ENCODE data around the gene CHD5.

Gene CHD5

GRCh38 chr1:6172549-6172948 lies 7.6 kb downstream of the CHD5 start:
- no peak for DNase-seq

GRCh38 chr1:6171548-6172124 lies 8.5 kb downstream of the CHD5 start:
- no peak for DNase-seq

- DNase-seq: no peak
Observed at GRCh38 chr1:6170742-6171201, 9.3 kb downstream of the CHD5 start.

GRCh38 chr1:6170116-6170741 lies 9.9 kb downstream of the CHD5 start:
- DNase-seq: no peak

GRCh38 chr1:6168947-6169586 lies 11.1 kb downstream of the CHD5 start:
- DNase-seq: no peak

GRCh38 chr1:6167391-6168303 lies 12.5 kb downstream of the CHD5 start:
- no peak for DNase-seq

GRCh38 chr1:6166655-6167390 lies 13.3 kb downstream of the CHD5 start:
- no peak for DNase-seq

- no peak for DNase-seq
Observed at GRCh38 chr1:6166221-6166620, 13.9 kb downstream of the CHD5 start.

- no peak for DNase-seq
Observed at GRCh38 chr1:6165441-6165985, 14.6 kb downstream of the CHD5 start.

- no peak for DNase-seq
Observed at GRCh38 chr1:6165027-6165426, 15.1 kb downstream of the CHD5 start.

- no peak for DNase-seq
Observed at GRCh38 chr1:6163973-6164617, 16.0 kb downstream of the CHD5 start.

GRCh38 chr1:6163191-6163972 lies 16.7 kb downstream of the CHD5 start:
- no peak for DNase-seq

GRCh38 chr1:6162773-6163172 lies 17.3 kb downstream of the CHD5 start:
- DNase-seq: no peak

- DNase-seq: no peak
Observed at GRCh38 chr1:6162341-6162740, 17.8 kb downstream of the CHD5 start.

- DNase-seq: no peak
Observed at GRCh38 chr1:6158181-6158580, 21.9 kb downstream of the CHD5 start.

GRCh38 chr1:6157528-6158174 lies 22.5 kb downstream of the CHD5 start:
- DNase-seq: no peak

- no peak for DNase-seq
Observed at GRCh38 chr1:6157132-6157527, 23.0 kb downstream of the CHD5 start.

- no peak for DNase-seq
Observed at GRCh38 chr1:6154525-6155319, 25.4 kb downstream of the CHD5 start.

- no peak for DNase-seq
Observed at GRCh38 chr1:6152882-6153281, 27.2 kb downstream of the CHD5 start.

GRCh38 chr1:6152181-6152580 lies 27.9 kb downstream of the CHD5 start:
- no peak for DNase-seq
